SK-N-SH treated with all-trans-retinoic acid at 6 μM for 48 hours (cell line): ENCODE results near the gene U2SURP.

Source experiments
- ATAC-seq: fragments of 200-7000 bp; cut with Tn5 transposase; 3 replicates; pipeline ENCODE4 v1.9.1; 2020; ENCODE audit warnings: mild to moderate bottlenecking, moderate library complexity
- BACH2 ChIP-seq: fragments of 250-450 bp; sonication (Bioruptor Pico); IDR thresholded peaks from 2 replicates; pipeline ENCODE4 v1.9.0; 2021; ENCODE audit warnings: mild to moderate bottlenecking, borderline replicate concordance
- CREB5 ChIP-seq: fragments of 250-450 bp; sonication (Bioruptor Pico); IDR thresholded peaks from 2 replicates; pipeline ENCODE4 v1.5.1; 2020; ENCODE audit warnings: low read depth, mild to moderate bottlenecking, moderate library complexity
- CSDC2 ChIP-seq: fragments of 250-450 bp; sonication (Bioruptor Pico); IDR thresholded peaks from 2 replicates; pipeline ENCODE4 v1.5.0; 2020; ENCODE audit warnings: mild to moderate bottlenecking, moderate library complexity
- CSRNP3 ChIP-seq: fragments of 250-450 bp; sonication (Bioruptor Pico); IDR thresholded peaks from 2 replicates; pipeline ENCODE4 v1.5.1; 2021; ENCODE audit warnings: mild to moderate bottlenecking, moderate library complexity
- ESRRG ChIP-seq: fragments of 250-450 bp; sonication (Bioruptor Pico); IDR thresholded peaks from 2 replicates; pipeline ENCODE4 v1.6.1; 2021; ENCODE audit warnings: mild to moderate bottlenecking
- GLIS3 ChIP-seq: fragments of 250-450 bp; sonication (Bioruptor Pico); IDR thresholded peaks from 2 replicates; pipeline ENCODE4 v1.5.0; 2020; ENCODE audit warnings: mild to moderate bottlenecking, moderate library complexity
- ISL1 ChIP-seq: fragments of 250-450 bp; sonication (Bioruptor Pico); IDR thresholded peaks from 2 replicates; pipeline ENCODE4 v2.1.2; 2022; ENCODE audit warnings: mild to moderate bottlenecking, moderate library complexity
- OSR1 ChIP-seq: fragments of 250-450 bp; sonication (Bioruptor Pico); IDR thresholded peaks from 2 replicates; pipeline ENCODE4 v1.8.0; 2022; ENCODE audit warnings: moderate library complexity, mild to moderate bottlenecking, inconsistent platforms
- PATZ1 ChIP-seq: fragments of 250-450 bp; sonication (Bioruptor Pico); IDR thresholded peaks from 2 replicates; pipeline ENCODE4 v1.8.0; 2020; ENCODE audit warnings: mild to moderate bottlenecking, moderate library complexity, borderline replicate concordance
- POU6F1 ChIP-seq: fragments of 250-450 bp; sonication (Bioruptor Pico); IDR thresholded peaks from 2 replicates; pipeline ENCODE4 v1.8.0; 2021; ENCODE audit warnings: low read depth, mild to moderate bottlenecking, moderate library complexity, borderline replicate concordance
- PPARA ChIP-seq: fragments of 250-450 bp; sonication (Bioruptor Pico); IDR thresholded peaks from 2 replicates; pipeline ENCODE4 v1.5.0; 2020; ENCODE audit warnings: mild to moderate bottlenecking, borderline replicate concordance
- RARB ChIP-seq: fragments of 250-450 bp; sonication (Bioruptor Pico); IDR thresholded peaks from 2 replicates; pipeline ENCODE4 v1.8.0; 2021; ENCODE audit warnings: mild to moderate bottlenecking, moderate library complexity
- SNAI2 ChIP-seq: fragments of 250-450 bp; sonication (Bioruptor Pico); IDR thresholded peaks from 2 replicates; pipeline ENCODE4 v1.5.0; 2020; ENCODE audit warnings: mild to moderate bottlenecking, moderate library complexity
- TCF4 ChIP-seq: fragments of 250-450 bp; sonication (Bioruptor Pico); IDR thresholded peaks from 2 replicates; pipeline ENCODE4 v1.8.0; 2021; ENCODE audit warnings: mild to moderate bottlenecking, moderate library complexity, borderline replicate concordance
- TOX ChIP-seq: fragments of 250-450 bp; sonication (Bioruptor Pico); IDR thresholded peaks from 2 replicates; pipeline ENCODE4 v1.8.0; 2021; ENCODE audit warnings: mild to moderate bottlenecking, moderate library complexity, borderline replicate concordance
- TSHZ2 ChIP-seq: fragments of 250-450 bp; sonication (Bioruptor Pico); IDR thresholded peaks from 2 replicates; pipeline ENCODE4 v1.5.0; 2020; ENCODE audit warnings: mild to moderate bottlenecking, moderate library complexity
- ZC3H10 ChIP-seq: fragments of 250-450 bp; sonication (Bioruptor Pico); IDR thresholded peaks from 2 replicates; pipeline ENCODE4 v1.5.1; 2021; ENCODE audit warnings: mild to moderate bottlenecking, moderate library complexity
- ZFP3 ChIP-seq: fragments of 250-450 bp; sonication (Bioruptor Pico); IDR thresholded peaks from 2 replicates; pipeline ENCODE4 v1.5.0; 2020; ENCODE audit warnings: mild to moderate bottlenecking, moderate library complexity
- ZFP30 ChIP-seq: fragments of 450-650 bp; formaldehyde crosslinking; IDR thresholded peaks from 2 replicates; pipeline ENCODE4 v1.5.0; 2022; ENCODE audit warnings: mild to moderate bottlenecking, moderate library complexity
- ZNF565 ChIP-seq: fragments of 450-650 bp; formaldehyde crosslinking; conservative IDR thresholded peaks from 2 replicates; pipeline ENCODE4 v1.5.0; 2020; ENCODE audit warnings: low read depth, mild to moderate bottlenecking, moderate library complexity
- ZNF70 ChIP-seq: fragments of 450-650 bp; formaldehyde crosslinking; IDR thresholded peaks from 2 replicates; pipeline ENCODE4 v1.5.0; 2020; ENCODE audit warnings: mild to moderate bottlenecking, moderate library complexity
- ZNF8 ChIP-seq: fragments of 450-650 bp; formaldehyde crosslinking; IDR thresholded peaks from 2 replicates; pipeline ENCODE4 v1.5.0; 2020; ENCODE audit warnings: mild to moderate bottlenecking, moderate library complexity

Gene U2SURP

GRCh38 chr3:142968319-142969025 lies 32.9 kb upstream of the U2SURP start:
- TF ChIP-seq SNAI2 (CRISPR knock-in tag) (no peak), RARB (CRISPR knock-in tag) (no peak), GLIS3 (CRISPR knock-in tag) (no peak), CSDC2 (CRISPR knock-in tag) (no peak), ZC3H10 (CRISPR knock-in tag) (no peak), TOX (no peak), POU6F1 (no peak), PATZ1 (CRISPR knock-in tag) (no peak), OSR1 (CRISPR knock-in tag) (no peak), ZNF8 (CRISPR knock-in tag) (no peak), CREB5 (CRISPR knock-in tag) (no peak), ZFP3 (no peak), PPARA (CRISPR knock-in tag) (no peak)
- ATAC-seq, result no peak

- no peak for ATAC-seq
- TF ChIP-seq TCF4 (CRISPR knock-in tag) (no peak), ZNF565 (CRISPR knock-in tag) (no peak), CSDC2 (CRISPR knock-in tag) (no peak), BACH2 (CRISPR knock-in tag) (no peak), ZFP30 (CRISPR knock-in tag) (no peak), GLIS3 (CRISPR knock-in tag) (no peak)
These were observed 29.9 kb upstream of the U2SURP start for GRCh38 chr3:142971431-142971830.

- no peak for ATAC-seq
- TF ChIP-seq OSR1 (CRISPR knock-in tag) (no peak), CSDC2 (CRISPR knock-in tag) (no peak), GLIS3 (CRISPR knock-in tag) (no peak), ISL1 (CRISPR knock-in tag) (no peak), POU6F1 (no peak), TOX (no peak), BACH2 (CRISPR knock-in tag) (no peak), ZFP30 (CRISPR knock-in tag) (no peak), ZNF70 (no peak), ZFP3 (no peak), ESRRG (no peak), ZNF565 (CRISPR knock-in tag) (no peak), TSHZ2 (CRISPR knock-in tag) (no peak), PATZ1 (CRISPR knock-in tag) (no peak), ZNF8 (CRISPR knock-in tag) (no peak), CSRNP3 (CRISPR knock-in tag) (no peak), ZC3H10 (CRISPR knock-in tag) (no peak)
These were observed 29.1 kb upstream of the U2SURP start for GRCh38 chr3:142972092-142972753.
